Panc1 (cell line): Measurements from ENCODE around the gene DEFB114.

Experiments
- CTCF ChIP-seq: fragments of 450-650 bp; IDR thresholded peaks from 2 replicates; pipeline ENCODE4 v1.5.1; 2017; ENCODE audit warnings: mild to moderate bottlenecking
- REST ChIP-seq, 2 experiments: IDR thresholded peaks; 2 replicates each; pipeline ENCODE4 v1.6.1; 2011 to 2012; ENCODE audit warnings: low read depth in 2 of 2, control low read depth in 1 of 2, low read length in 1 of 2, mild to moderate bottlenecking in 1 of 2, moderate library complexity in 1 of 2; ENCODE audit not compliant: insufficient read depth in 1 of 2
- SIN3A ChIP-seq: IDR thresholded peaks from 2 replicates; pipeline ENCODE4 v1.6.1; 2012; ENCODE audit warnings: low read depth, mild to moderate bottlenecking, low read length, moderate library complexity, borderline replicate concordance; ENCODE audit not compliant: insufficient read depth

GRCh38 chr6:50003139-50003538 is 39.2 kb upstream of the DEFB114 start:
- TF ChIP-seq CTCF (no peak), REST (IDR thresholded peaks at IDR 0.05; ENCODE audit: insufficient read depth in 1 of 2, low read depth in 2 of 2, low read length in 1 of 2) (no peak), SIN3A (no peak)
